ENCODE data around the gene CCDC88A.
"Not testable (repeated sequence)": the region's sequence is repeated elsewhere in the genome, so short reads cannot be mapped to it uniquely, and the experiment has no call there.

The CCDC88A gene

GRCh38 chr2:55442045-55442760 lies 22.5 kb upstream of the CCDC88A start:
- not testable (repeated sequence) for H3K27me3 ChIP-seq (ENCODE audit: control insufficient read depth in 5 of 5, insufficient read depth in 4 of 5, low read length in 5 of 5); H3K9me3 ChIP-seq (ENCODE audit: control insufficient read depth in 5 of 5, low read length in 5 of 5); H3K27ac ChIP-seq (ENCODE audit: low read depth, low read length); H3K4me1 ChIP-seq (ENCODE audit: control insufficient read depth in 5 of 5, insufficient read depth in 5 of 5, low read length in 5 of 5); H3K4me3 ChIP-seq (ENCODE audit: low read depth in 1 of 5, low read length in 5 of 5); H3K9ac ChIP-seq (ENCODE audit: low read length in 5 of 5); H3K36me3 ChIP-seq (ENCODE audit: control insufficient read depth in 5 of 5, insufficient read depth in 5 of 5, low read length in 5 of 5)

GRCh38 chr2:55441280-55441892 lies 21.7 kb upstream of the CCDC88A start:
- Histone ChIP-seq H3K9ac (ENCODE audit: low read length in 5 of 5) (no peak overlapping the region), H3K4me3 (ENCODE audit: low read depth in 1 of 5, low read length in 5 of 5) (no peak overlapping the region), H3K4me1 (ENCODE audit: control insufficient read depth in 5 of 5, insufficient read depth in 5 of 5, low read length in 5 of 5) (no peaks in the 10 kb centered on the region), H3K27me3 (ENCODE audit: control insufficient read depth in 5 of 5, insufficient read depth in 4 of 5, low read length in 5 of 5) (no peaks in the 10 kb centered on the region), H3K36me3 (ENCODE audit: control insufficient read depth in 5 of 5, insufficient read depth in 5 of 5, low read length in 5 of 5) (no peaks in the 10 kb centered on the region), H3K27ac (ENCODE audit: low read depth, low read length) (no peak overlapping the region), H3K9me3 (ENCODE audit: control insufficient read depth in 5 of 5, low read length in 5 of 5) (no peaks in the 10 kb centered on the region)

GRCh38 chr2:55439101-55439397 lies 19.4 kb upstream of the CCDC88A start:
- Histone ChIP-seq H3K36me3 (ENCODE audit: control insufficient read depth in 5 of 5, insufficient read depth in 5 of 5, low read length in 5 of 5) (no peaks in the 10 kb centered on the region), H3K27ac (ENCODE audit: low read depth, low read length) (no peak overlapping the region), H3K9ac (ENCODE audit: low read length in 5 of 5) (no peak overlapping the region), H3K27me3 (ENCODE audit: control insufficient read depth in 5 of 5, insufficient read depth in 4 of 5, low read length in 5 of 5) (no peaks in the 10 kb centered on the region), H3K9me3 (ENCODE audit: control insufficient read depth in 5 of 5, low read length in 5 of 5) (no peaks in the 10 kb centered on the region), H3K4me1 (ENCODE audit: control insufficient read depth in 5 of 5, insufficient read depth in 5 of 5, low read length in 5 of 5) (no peaks in the 10 kb centered on the region), H3K4me3 (ENCODE audit: low read depth in 1 of 5, low read length in 5 of 5) (no peak overlapping the region)

DNA sequence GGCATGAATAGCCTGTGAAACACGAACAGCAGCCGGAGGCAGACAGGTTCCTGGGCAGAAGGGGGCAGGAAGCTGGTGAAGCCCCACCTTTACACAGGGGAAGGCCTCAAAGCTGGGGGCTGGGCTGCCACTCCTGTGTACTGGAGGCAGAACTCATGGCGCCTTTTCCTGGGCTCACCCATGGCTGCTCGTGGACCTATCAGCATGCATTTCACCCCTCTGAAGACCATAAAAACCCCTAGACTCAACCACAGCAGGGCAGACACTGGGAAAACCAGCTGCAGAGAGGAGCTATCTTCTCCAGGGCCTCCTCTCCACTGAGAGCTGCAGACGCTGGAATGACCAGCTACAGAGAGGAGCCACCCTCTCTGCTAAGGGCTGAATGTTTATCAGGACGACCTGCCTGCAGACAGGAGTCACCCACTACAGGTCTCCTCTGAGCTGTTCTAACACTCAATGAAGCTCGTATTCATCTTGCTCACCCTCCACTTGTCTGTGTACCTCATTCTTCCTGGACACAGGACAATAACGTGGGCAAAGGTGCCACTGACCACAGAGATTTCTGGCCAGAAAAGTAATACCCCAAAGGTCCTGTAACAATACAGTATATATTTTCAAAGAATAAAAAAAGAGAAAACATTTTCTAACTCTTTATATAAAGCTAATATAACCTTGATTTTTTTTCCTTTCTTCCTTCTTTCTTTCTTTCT lies 18.9 kb upstream of the CCDC88A start:
- no peak overlapping the region for H3K27ac ChIP-seq (ENCODE audit: low read depth, low read length)

GRCh38 chr2:55437515-55438390 lies 18.1 kb upstream of the CCDC88A start:
- H3K4me3 ChIP-seq (ENCODE audit: low read depth in 1 of 5, low read length in 5 of 5) = no peak overlapping the region
- H3K27me3 ChIP-seq (ENCODE audit: control insufficient read depth in 5 of 5, insufficient read depth in 4 of 5, low read length in 5 of 5) = no peaks in the 10 kb centered on the region
- H3K4me1 ChIP-seq (ENCODE audit: control insufficient read depth in 5 of 5, insufficient read depth in 5 of 5, low read length in 5 of 5) = no peaks in the 10 kb centered on the region
- H3K9ac ChIP-seq (ENCODE audit: low read length in 5 of 5) = no peak overlapping the region
- no peaks in the 10 kb centered on the region for H3K36me3 ChIP-seq (ENCODE audit: control insufficient read depth in 5 of 5, insufficient read depth in 5 of 5, low read length in 5 of 5)
- H3K27ac ChIP-seq (ENCODE audit: low read depth, low read length) = no peak overlapping the region
- H3K9me3 ChIP-seq (ENCODE audit: control insufficient read depth in 5 of 5, low read length in 5 of 5) = no peaks in the 10 kb centered on the region

More for the DNA sequence above, 18.9 kb upstream of the CCDC88A start:
- Histone ChIP-seq H3K9me3 (ENCODE audit: control insufficient read depth in 5 of 5, low read length in 5 of 5) (no peaks in the 10 kb centered on the region), H3K36me3 (ENCODE audit: control insufficient read depth in 5 of 5, insufficient read depth in 5 of 5, low read length in 5 of 5) (no peaks in the 10 kb centered on the region), H3K4me1 (ENCODE audit: control insufficient read depth in 5 of 5, insufficient read depth in 5 of 5, low read length in 5 of 5) (no peaks in the 10 kb centered on the region), H3K9ac (ENCODE audit: low read length in 5 of 5) (no peak overlapping the region), H3K4me3 (ENCODE audit: low read depth in 1 of 5, low read length in 5 of 5) (no peak overlapping the region), H3K27me3 (ENCODE audit: control insufficient read depth in 5 of 5, insufficient read depth in 4 of 5, low read length in 5 of 5) (no peaks in the 10 kb centered on the region)

DNA sequence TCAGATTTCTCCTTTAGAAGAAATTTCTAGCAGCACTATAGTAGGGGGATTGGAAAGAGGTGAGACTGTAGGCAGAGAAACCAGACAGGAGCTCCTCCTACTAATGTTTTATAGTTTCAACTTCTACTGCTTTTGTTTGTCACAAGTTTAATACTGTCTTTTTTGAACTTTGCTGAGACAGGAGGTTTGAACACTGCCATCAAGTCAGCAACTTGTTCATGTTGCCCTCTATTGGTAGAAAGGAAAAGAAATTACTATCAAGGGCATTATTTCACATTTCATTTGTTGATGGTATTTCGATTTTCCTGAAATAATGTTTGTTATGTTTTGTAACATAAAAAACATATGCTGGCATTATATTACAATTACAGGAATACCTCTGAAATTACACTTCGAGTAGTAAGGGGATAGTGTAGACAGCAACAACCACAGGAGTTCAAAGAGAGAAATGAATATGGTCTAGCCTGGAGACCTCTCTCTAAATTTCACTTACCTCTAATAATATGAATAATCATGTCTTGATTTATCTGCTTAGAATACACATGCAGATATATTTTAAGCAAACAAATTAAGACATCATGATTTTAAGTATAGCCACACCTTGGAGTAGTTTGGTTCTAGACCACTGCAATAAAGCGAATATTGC lies 12.4 kb upstream of the CCDC88A start:
- Histone ChIP-seq H3K9ac (ENCODE audit: low read length in 5 of 5) (no peak overlapping the region), H3K4me3 (ENCODE audit: low read depth in 1 of 5, low read length in 5 of 5) (no peak overlapping the region), H3K4me1 (ENCODE audit: control insufficient read depth in 5 of 5, insufficient read depth in 5 of 5, low read length in 5 of 5) (peaks cover 0 to 10% (median 4%) of the 10 kb centered on the region in 5 donors), H3K36me3 (ENCODE audit: control insufficient read depth in 5 of 5, insufficient read depth in 5 of 5, low read length in 5 of 5) (no peaks in the 10 kb centered on the region), H3K9me3 (ENCODE audit: control insufficient read depth in 5 of 5, low read length in 5 of 5) (no peaks in the 10 kb centered on the region), H3K27me3 (ENCODE audit: control insufficient read depth in 5 of 5, insufficient read depth in 4 of 5, low read length in 5 of 5) (no peaks in the 10 kb centered on the region), H3K27ac (ENCODE audit: low read depth, low read length) (no peak overlapping the region)

GRCh38 chr2:55430211-55430975 lies 10.7 kb upstream of the CCDC88A start:
- no peaks in the 10 kb centered on the region for H3K36me3 ChIP-seq (ENCODE audit: control insufficient read depth in 5 of 5, insufficient read depth in 5 of 5, low read length in 5 of 5)
- H3K4me3 ChIP-seq (ENCODE audit: low read depth in 1 of 5, low read length in 5 of 5) = no peak overlapping the region
- no peak overlapping the region for H3K9ac ChIP-seq (ENCODE audit: low read length in 5 of 5)
- H3K4me1 ChIP-seq (ENCODE audit: control insufficient read depth in 5 of 5, insufficient read depth in 5 of 5, low read length in 5 of 5) = peaks cover 0 to 10% (median 4%) of the 10 kb centered on the region in 5 donors
- H3K27me3 ChIP-seq (ENCODE audit: control insufficient read depth in 5 of 5, insufficient read depth in 4 of 5, low read length in 5 of 5) = no peaks in the 10 kb centered on the region
- H3K9me3 ChIP-seq (ENCODE audit: control insufficient read depth in 5 of 5, low read length in 5 of 5) = no peaks in the 10 kb centered on the region
- no peak overlapping the region for H3K27ac ChIP-seq (ENCODE audit: low read depth, low read length)

DNA sequence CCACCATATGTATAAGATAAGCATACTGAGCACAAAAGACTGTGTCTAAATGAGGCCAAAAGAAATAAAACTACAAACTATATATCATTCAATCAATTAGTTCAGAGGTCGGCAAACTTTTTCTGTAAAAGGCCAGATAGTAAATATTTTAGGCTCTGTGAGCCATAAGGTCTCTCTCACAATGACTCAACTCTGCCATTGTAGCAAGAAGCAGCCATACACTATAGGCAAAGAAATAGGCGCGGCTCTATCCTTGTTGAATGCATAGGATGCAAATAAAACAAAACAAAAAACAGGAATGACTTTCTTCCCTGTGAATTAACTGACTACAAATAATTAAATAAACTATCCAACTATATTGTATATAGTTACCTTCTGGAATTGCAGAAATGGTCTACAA lies 8.6 kb upstream of the CCDC88A start:
- Histone ChIP-seq H3K9ac (ENCODE audit: low read length in 5 of 5) (no peak overlapping the region), H3K4me1 (ENCODE audit: control insufficient read depth in 5 of 5, insufficient read depth in 5 of 5, low read length in 5 of 5) (peaks cover 0 to 10% (median 4%) of the 10 kb centered on the region in 5 donors), H3K36me3 (ENCODE audit: control insufficient read depth in 5 of 5, insufficient read depth in 5 of 5, low read length in 5 of 5) (no peaks in the 10 kb centered on the region), H3K9me3 (ENCODE audit: control insufficient read depth in 5 of 5, low read length in 5 of 5) (no peaks in the 10 kb centered on the region), H3K4me3 (ENCODE audit: low read depth in 1 of 5, low read length in 5 of 5) (no peak overlapping the region), H3K27me3 (ENCODE audit: control insufficient read depth in 5 of 5, insufficient read depth in 4 of 5, low read length in 5 of 5) (no peaks in the 10 kb centered on the region), H3K27ac (ENCODE audit: low read depth, low read length) (no peak overlapping the region)

DNA sequence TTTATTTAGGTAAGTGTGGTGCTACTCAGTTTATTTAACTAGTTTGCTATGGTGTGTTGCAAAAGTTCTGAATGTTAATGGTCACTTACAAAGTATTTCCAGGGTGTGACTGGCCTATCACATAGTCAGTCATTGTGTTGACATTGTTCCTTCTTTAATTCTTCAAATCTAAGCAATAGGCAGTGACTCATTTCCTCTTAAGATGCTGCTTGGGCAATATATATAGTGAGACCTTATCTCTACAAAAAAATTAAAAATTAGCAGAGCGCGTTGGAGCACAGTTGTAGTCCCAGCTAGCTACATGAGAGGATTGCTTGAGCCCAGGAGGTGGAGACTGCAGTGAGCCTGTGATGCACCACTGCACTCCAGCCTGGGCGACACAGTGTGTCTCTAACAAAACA lies 5.8 kb upstream of the CCDC88A start:
- Histone ChIP-seq H3K4me3 (ENCODE audit: low read depth in 1 of 5, low read length in 5 of 5) (no peak overlapping the region), H3K9ac (ENCODE audit: low read length in 5 of 5) (no peak overlapping the region), H3K4me1 (ENCODE audit: control insufficient read depth in 5 of 5, insufficient read depth in 5 of 5, low read length in 5 of 5) (peaks cover 0 to 11% (median 4%) of the 10 kb centered on the region in 5 donors), H3K36me3 (ENCODE audit: control insufficient read depth in 5 of 5, insufficient read depth in 5 of 5, low read length in 5 of 5) (no peaks in the 10 kb centered on the region), H3K9me3 (ENCODE audit: control insufficient read depth in 5 of 5, low read length in 5 of 5) (no peaks in the 10 kb centered on the region), H3K27me3 (ENCODE audit: control insufficient read depth in 5 of 5, insufficient read depth in 4 of 5, low read length in 5 of 5) (no peaks in the 10 kb centered on the region), H3K27ac (ENCODE audit: low read depth, low read length) (no peak overlapping the region)
